Measurements from ENCODE around the gene GPR155.
"Not testable (repeated sequence)": the region's sequence is repeated elsewhere in the genome, so short reads cannot be mapped to it uniquely, and the experiment has no call there.

GPR155 gene

GRCh38 chr2:174438146-174438886, 48.5 kb downstream of the GPR155 start:
- no peak for DNase-seq

- no peak for DNase-seq
These were observed 50.5 kb downstream of the GPR155 start for GRCh38 chr2:174436351-174436750.

- no peak for DNase-seq
These were observed 54.9 kb downstream of the GPR155 start for GRCh38 chr2:174431902-174432301.

DNA sequence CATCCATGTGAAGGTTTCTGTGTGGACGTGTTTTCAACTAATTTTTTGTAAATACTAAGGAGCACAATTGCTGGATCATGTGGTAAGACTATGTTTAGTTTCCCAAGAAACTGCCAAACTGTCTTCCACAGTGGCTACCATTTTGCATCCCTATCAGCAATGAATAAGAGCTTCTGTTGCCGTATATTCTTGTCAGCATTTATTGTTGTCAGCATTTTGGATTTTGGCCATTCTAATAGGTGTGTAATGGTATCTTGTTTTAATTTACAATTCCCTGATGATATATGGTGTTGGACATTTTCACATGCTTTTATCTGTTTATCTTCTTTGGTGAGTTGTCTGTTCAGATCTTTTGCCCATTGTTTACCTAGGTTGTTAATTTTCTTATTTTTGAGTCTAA, 56.8 kb downstream of the GPR155 start:
- DNase-seq: no peak

- DNase-seq: no peak
These were observed 58.6 kb downstream of the GPR155 start for GRCh38 chr2:174428214-174428613.

DNA sequence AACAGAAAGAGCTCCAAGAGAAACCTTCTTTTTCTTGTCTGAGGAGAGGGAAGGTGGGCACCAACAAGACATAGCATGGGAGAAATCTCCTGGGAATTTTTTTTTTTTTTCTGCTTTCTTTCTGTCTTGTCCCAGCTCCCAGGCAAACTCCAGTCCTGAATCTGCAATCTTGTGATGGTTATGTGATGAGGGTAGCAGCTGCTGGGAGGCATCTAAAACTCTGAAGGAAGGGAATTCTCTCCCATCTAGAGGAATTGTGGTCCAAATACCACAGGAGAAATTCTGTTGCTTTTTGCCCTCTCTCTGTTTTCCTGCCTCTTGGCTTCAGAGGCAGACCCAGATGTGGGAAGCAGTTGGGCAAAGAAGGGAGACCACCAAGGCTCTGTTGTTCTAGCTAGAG, 74.6 kb downstream of the GPR155 start:
- DNase-seq: no peak

DNA sequence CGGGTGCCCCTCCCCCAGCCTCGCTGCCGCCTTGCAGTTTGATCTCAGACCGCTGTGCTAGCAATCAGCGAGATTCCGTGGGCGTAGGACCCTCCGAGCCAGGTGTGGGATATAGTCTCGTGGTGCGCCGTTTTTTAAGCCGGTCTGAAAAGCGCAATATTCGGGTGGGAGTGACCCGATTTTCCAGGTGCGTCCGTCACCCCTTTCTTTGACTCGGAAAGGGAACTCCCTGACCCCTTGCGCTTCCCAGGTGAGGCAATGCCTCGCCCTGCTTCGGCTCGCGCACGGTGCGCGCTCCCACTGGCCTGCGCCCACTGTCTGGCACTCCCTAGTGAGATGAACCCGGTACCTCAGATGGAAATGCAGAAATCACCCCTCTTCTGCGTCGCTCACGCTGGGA, 76.8 kb downstream of the GPR155 start:
- DNase-seq: not testable (repeated sequence)

GRCh38 chr2:174403628-174404027, 83.2 kb downstream of the GPR155 start:
- DNase-seq: no peak

- no peak for DNase-seq
These were observed 86.0 kb downstream of the GPR155 start for GRCh38 chr2:174400853-174401252.

DNA sequence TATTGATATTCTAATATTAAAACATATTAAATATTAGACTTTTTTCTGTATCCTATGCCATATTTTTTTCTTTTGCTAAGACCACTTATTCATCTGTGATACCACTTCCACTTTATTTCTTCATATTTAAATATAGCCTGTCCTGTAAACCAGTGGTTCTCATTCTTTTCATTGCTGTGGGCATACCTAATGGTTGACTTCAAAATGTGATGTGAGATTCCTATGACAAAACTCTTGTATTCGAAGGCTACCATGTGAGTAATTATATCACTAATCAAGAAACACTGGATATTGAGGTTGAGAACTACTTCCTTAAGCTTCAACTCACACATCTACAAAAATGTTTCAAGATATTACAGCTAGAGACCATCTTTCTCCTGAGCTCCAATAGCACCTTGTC, 87.7 kb downstream of the GPR155 start:
- no peak for DNase-seq

DNA sequence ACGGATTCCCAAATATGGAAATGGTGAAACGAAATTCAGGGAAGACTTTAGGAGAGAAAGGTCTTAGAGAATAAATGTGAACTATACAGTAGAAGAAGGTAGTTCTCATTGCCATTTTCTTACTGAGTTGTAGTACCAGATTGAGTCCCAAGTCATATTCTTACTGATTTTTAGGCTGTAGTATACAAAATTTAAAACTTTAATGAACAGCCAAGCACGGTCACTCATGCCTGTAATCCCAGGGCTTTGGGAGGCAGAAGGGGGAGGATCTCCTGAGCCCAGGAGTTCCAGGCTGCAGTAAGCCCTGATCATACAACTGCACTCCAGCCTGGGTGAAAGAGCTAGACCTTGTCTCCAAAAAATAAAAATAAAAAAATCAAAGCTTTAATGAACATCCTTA, 89.1 kb downstream of the GPR155 start:
- no peak for DNase-seq

GRCh38 chr2:174395969-174396630, 90.7 kb downstream of the GPR155 start:
- no peak for DNase-seq

- peak; percentile 78 for DNase-seq
These were observed 91.4 kb downstream of the GPR155 start, which contains the start of gene SCRN3 for GRCh38 chr2:174395284-174395968. SCRN3 (plus strand) TSS chr2:174395730; CDS start chr2:174398284, 2,554 bp downstream.

DNA sequence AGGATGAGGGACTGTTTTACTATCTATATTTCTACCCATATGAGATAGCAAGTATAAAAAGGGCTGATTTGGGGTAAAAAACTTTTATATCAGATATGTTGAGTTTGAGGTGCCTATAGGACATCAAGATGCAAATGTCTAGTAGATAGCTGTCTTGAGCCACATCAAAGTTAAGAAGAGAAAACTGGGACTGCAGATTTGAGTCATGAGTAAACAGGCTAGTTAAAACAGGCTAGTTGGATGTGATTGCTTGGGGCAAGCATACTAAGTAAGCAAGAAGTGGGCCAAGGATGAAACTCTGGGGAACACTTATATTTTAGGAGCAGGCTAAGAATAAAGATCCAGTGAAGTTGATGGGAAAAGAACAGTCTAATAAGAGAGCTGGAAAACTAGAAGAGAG, 94.1 kb downstream of the GPR155 start:
- no peak for DNase-seq

- DNase-seq: not testable (repeated sequence)
These were observed 96.5 kb downstream of the GPR155 start for GRCh38 chr2:174390303-174390702.

DNA sequence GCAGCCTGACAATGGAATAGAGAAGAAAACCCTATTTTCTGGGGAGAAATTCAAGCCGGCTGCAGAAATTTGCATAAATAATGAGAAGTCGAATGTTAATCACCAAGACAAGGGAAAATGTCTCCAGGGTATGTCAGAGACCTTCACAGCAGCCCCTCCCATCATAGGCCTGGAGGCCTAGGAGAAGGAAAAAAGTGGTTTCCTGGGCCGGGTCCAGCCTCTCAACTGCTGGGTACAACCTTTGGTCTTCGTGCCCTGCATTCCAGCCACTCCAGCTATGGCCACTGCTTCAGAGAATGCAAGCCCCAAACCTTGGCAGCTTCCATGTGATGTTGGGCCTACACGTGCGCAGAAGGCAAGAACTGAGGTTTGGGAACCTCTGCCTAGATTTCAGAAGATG, 97.3 kb downstream of the GPR155 start:
- DNase-seq: no peak

DNA sequence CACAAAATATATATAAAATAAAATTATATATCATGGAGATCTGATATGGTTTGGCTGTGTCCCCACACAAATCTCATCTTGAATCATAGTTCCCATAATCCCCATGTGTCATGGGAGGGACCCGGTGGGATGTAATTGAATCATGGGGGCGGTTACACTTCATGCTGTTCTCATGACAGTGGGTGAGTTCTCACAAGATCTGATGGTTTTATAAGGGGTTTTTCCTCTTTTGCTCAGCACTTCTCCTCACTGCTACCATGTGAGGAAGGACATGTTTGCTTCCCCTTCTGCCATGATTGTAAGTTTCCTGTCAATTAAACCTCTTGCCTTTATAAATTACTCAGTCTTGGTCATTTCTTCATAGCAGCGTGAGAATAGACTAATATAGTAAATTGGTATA, 98.1 kb downstream of the GPR155 start:
- DNase-seq: not testable (repeated sequence)

GRCh38 chr2:174385201-174385600, 101.6 kb downstream of the GPR155 start:
- no peak for DNase-seq

GRCh38 chr2:174383796-174384195, 103.0 kb downstream of the GPR155 start:
- no peak for DNase-seq
